OCI-M2 (cell line): ENCODE measurements around the gene NDOR1.
A peak's percentile ranks its signal among the peaks of the same experiment; 100 is the strongest.

Source experiments
- DNase-seq: peaks from one replicate; lab custom pipeline; 2025; ENCODE audit not compliant: unreplicated experiment; lab: John Stamatoyannopoulos, UW

The NDOR1 gene

GRCh38 chr9:137198051-137198901, 7.2 kb upstream of the NDOR1 start:
- DNase-seq = no peak

DNA sequence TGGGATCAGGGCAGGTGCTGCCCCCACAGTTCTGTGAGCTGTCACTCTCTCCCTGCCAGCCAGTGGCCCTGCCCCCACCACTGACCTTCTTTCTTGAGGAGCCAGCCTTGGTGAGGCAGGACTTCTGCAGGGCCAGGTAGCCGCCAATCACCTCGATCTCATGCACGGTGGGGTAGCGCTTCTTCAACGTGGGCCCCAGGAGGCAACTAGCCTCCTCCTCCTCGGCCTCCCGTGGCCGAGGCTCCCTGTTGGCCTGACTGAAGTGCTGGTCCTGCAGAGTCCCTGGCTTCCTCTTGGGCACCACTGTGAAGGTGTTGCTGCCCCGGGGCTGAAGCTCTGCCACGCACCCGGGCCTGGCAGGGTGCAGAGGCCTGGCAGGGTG, 6.6 kb upstream of the NDOR1 start:
- no peak for DNase-seq

DNA sequence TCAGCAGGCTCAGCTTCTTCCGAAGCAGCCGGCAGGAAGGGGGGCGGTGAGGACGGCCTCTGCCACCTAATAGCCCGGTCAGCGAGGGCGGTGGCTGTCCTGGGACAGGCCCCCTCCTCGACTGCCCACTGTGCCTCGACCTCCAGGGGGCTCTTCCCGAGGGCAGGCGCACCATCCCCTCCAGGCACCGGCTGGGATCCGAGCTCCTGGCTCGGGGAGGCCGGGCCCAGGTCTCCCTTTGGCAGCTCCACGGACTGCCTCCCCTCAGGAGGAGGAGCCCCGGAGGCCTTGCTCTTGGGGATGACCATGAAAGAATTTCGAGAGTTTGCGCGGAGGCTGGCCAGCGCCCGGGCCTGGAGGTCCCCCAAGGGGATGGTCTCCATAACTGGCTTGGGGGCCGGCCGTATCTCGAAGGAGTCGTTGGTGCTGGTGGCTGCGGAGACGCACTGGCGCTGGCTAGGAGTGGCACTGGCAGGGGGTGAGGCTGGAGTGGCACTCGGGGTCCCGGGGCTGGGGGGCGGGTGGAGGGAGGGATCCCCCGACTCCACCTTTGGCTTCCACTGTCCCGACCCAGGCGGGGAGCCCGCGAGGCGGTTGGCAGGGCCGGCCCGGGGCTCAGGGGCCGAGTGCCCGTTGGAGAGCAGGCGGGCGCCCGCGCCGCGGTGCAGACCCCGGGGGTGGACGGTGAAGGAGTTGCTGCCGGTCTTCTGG, 5.9 kb upstream of the NDOR1 start:
- no peak for DNase-seq

DNA sequence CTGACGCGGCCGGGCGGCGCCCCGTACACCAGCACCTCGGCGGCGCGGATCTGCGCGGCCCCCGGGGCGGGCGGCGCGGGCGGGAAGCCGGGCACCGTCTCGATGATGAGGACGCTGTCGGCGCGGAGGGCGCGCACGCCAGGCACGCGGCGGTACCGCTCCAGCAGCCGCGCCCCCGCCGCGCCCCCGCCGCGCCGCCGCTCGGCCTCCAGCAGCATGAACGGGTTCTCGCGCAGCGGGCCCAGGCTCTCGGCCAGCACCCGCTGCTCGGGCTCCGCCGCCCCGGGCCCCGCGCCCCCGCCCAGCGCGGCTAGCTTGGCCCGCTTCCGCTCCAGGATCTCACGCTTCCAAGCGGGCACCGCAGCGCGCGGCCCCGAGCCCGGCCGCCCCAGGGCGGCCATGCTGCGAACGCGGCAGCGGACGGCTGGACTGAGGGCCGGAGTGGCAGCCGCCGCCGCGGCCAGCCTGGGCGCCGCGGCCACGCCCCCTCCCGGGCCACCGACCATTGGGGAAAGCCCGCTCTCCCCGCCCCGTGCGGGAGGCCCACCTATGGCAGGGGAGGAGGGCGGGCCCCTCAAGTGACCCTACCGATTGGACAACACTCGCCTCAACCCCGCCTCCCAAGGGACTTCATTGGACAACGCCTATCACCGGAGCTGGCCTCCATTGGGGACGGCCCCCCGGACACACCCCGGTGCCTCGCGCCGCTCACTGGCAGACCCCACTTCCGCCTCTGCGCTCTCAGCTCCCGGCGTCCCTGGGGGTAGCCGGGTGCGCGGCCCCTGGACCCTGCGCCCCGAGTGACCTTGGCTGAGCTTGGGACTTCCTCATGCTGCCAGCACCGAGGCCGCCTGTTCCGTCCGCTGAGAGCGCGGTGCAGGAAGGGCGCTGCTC, 4.9 kb upstream of the NDOR1 start, which contains the start of gene TPRN:
TPRN (minus strand) TSS at position 431 of the 894 bp plus-strand sequence; CDS start at position 401, 30 bp downstream.
- peak; percentile 93 for DNase-seq

- DNase-seq = no peak
Measured at GRCh38 chr9:137201205-137201868, 4.2 kb upstream of the NDOR1 start.

DNA sequence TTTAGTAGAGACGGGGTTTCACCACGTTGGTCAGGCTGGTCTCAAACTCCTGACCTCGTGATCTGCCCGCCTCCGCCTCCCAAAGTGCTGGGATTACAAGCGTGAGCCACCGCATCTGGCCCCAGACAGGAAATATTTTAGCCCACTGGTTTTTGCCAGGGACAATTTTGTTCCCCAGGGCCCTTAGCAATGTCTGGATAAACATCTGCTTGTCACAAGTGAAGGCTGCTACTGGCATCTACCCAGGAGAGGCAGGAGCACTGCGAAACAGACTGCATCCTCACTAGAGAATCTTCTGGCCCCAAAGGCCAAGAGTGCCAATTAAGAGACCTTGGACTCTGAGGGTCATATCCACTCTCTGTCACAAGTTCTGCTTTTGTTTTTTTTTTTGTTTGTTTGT, 2.5 kb upstream of the NDOR1 start:
- DNase-seq = no peak

DNA sequence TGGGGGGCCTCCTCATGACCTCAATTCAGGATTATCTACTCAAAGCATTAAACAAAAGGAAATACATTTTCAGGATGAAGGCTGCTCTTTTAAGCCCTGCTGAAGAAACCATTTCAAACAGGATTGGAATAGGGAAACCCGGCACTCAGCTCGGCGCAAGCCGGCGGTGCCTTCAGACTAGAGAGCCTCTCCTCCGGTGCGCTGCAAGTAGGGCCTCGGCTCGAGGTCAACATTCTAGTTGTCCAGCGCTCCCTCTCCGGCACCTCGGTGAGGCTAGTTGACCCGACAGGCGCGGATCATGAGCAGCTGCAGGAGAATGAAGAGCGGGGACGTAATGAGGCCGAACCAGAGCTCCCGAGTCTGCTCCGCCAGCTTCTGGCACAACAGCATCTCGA, 772 bp upstream of the NDOR1 start:
- DNase-seq = no peak

DNA sequence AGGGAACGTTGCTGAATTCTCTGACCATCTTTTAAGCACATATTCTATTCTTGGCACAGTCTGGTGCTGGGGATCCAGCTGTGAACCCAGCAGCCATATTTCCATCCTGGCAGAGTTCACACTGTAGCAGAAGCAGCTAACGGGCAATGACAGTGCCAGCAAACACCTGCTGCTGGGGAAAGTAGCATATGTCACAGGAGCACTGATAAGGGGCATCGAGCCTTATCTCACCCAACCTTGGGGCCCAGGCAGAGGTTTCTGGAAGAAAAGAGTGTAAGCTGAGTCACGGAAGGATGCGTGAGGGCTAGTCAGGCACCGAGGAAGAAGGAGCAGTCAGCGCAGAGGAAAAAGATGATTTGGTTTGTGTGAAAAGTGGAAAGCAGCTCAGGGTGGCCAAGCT, 1.1 kb downstream of the NDOR1 start:
- no peak for DNase-seq

DNA sequence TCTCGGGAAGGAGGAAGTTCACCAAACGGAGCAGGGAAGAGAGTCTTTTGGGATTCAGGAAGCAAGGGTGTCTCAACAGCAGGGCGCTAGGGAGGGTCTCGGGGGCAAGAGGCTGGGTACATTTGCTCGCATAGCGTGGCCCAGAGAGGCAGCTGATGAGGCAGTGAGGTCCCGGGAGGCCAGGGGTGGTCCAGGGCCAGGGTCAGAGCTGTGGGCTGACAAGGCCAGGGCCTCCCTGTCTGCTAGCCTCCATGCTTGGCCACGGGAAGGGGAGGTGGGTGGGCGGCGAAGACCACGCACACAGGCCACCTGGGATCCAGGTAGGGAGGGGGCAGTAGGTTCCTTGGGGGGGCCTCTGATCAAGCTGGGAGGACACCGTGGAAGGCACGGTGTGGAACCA, 6.0 kb downstream of the NDOR1 start:
- no peak for DNase-seq

GRCh38 chr9:137212520-137212919, 7.0 kb downstream of the NDOR1 start:
- DNase-seq = no peak

- no peak for DNase-seq
Measured at GRCh38 chr9:137213160-137214060, 7.9 kb downstream of the NDOR1 start.

DNA sequence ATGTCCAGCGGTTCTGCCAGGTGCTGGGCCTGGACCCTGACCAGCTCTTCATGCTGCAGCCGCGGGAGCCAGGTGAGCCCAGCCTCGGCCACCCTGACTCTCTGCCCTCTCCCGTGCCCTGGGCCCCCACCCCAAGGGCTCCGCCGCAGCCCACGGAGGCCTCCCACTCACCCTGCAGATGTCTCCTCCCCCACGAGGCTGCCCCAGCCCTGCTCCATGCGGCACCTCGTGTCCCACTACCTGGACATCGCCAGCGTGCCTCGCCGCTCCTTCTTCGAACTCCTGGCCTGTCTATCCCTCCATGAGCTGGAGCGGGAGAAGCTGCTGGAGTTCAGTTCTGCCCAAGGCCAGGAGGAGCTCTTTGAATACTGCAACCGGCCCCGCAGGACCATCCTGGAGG, 9.1 kb downstream of the NDOR1 start:
- no peak for DNase-seq

DNA sequence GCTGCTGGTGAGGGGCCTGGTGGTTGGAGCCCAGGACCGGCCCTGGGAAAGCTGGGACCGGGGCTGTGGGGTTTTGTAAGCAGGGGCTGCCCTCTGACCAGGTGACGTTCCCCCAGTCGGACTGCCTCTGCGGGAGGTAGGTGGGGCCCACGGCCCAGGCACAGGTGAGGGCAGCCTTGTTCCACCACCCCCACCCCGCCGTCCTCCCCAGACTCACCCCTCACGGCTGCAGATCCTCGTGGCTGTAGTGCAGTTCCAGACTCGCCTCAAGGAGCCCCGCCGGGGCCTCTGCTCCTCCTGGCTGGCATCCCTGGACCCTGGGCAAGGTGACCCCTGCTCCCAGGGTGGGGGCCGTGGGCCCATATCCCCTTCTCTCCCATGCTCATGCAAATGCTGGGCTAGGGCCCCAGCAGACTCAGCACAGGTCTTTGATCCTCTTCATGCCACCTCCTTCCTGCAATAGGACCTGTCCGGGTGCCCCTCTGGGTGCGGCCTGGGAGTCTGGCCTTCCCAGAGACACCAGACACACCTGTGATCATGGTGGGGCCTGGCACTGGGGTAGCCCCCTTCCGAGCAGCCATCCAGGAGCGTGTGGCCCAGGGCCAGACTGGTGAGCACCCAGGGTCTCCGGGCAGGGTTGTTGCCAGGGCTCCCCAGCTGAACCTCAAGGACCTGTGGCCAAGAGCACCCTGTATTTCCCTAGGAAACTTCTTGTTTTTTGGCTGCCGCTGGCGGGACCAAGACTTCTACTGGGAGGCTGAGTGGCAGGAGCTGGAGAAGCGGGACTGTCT, 9.9 kb downstream of the NDOR1 start:
- no peak for DNase-seq

DNA sequence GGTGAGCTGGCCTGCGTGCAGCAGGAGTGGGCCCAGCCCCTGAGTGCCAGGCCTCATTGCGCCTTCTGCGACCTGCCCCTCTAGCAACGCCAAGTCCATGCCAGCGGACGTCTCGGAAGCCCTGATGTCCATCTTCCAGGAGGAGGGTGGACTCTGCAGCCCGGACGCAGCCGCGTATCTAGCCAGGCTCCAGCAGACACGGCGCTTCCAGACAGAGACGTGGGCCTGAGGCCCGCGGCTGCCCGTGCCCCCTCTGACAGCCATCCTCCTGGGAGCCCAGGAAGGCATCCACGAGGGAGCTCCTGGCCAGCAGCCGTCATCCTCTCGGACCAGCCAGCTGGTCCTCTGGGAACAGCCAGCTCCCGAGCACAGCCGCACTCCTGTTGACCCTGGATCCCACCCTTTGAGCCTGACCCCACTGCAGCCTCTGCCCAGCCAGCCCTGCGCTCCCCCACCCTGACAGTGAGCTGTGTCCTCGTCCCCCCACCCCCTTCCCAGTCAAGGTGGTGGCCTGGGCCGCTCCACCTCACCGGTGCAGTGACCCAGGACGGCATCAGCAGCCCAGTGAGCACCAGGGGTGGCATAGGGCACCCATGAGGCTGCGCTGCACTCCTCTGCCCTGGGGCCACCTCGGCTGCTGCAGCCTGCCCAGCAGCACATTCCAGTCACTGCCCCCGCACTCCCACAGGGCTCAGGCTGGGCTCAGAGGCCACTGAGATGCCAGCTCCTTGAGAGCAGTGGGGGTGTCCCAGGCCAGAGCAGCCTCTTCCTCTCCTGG, 10.9 kb downstream of the NDOR1 start:
- DNase-seq = no peak

- no peak for DNase-seq
Measured at GRCh38 chr9:137217276-137218211, 12.0 kb downstream of the NDOR1 start.

DNA sequence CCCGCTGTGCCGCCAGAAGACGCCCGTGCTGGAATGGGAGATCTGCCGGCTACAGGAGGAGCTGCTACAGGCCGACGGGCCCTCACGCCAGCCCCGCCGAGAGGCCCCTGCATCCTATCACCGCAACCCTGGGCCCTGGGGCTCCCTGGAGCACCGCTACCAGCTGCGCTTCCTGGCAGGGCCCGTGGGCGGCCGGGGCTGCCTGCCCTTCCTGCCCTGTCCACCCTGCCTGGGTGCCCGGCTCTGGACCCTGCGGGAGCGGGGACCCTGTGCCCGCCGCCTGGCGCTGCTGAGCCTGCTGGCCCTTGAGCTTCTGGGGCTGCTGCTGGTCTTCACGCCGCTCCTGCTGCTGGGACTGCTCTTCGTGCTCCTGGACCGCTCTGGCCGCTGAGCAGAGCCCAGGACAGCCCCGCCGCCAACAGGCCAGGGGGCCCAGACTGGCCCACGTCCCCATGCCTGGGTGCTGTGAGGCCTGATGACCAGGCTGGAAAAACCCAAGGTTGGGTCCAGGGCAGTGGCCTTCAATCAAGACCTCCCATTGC, 12.8 kb downstream of the NDOR1 start:
- DNase-seq = no peak

DNA sequence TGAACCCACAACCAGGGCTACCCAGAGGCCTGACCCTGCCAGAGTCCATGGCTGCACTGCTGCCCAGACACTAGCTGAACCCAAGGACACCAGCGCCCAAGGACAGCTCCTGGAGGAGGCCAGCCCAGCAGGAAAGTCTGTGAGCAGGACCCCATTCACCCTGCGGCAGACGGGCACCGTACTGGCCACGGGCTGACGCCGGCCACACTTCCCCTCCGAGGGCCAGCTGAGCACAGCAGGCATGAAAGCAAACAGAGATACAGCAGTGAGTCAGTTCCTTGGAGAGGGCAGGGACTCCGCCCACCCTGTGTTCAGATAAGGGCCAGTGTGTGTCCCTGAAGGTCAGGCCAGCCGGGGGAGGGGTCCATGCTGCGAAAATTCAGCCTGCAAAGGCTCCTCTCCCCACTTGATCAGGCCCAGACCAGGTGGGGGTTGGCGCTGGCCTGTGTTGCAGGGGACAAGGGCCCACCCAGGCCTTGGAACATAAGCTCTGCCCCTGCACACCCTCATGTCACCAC, 13.3 kb downstream of the NDOR1 start:
- peak; percentile 5 for DNase-seq
